Sciatic nerve (tissue), 2 donors: ENCODE data around the gene STARD3NL. TPM values are rescaled to one million over a fixed set of nuclear protein-coding genes. Genes with fewer than 3 reads are reported as not detected.
"Not testable (repeated sequence)": the region's sequence is repeated elsewhere in the genome, so short reads cannot be mapped to it uniquely, and the experiment has no call there.

Experiments
- ATAC-seq: fragments of 200-7000 bp; cut with Tn5 transposase; one replicate; pipeline ENCODE4 v1.9.1; 2020; ENCODE audit warnings: mild to moderate bottlenecking, moderate library complexity
- DNase-seq: peaks from one replicate; pipeline ENCODE4 v3.0.0-alpha.2; 2020; ENCODE audit warnings: low spot score
- intact Hi-C: fragments of 100-400 bp; cut with DNase I; formaldehyde crosslinking; loops from one replicate; pipeline ENCODE4 v1.14.2; 2022
- total RNA-seq: library from RNA; stranded (reverse); fragmentation: NEBNext Ultra II Directional; extraction: Animal tissue kit (Norgen Biotek cat#: 25700); gene quantifications from one replicate; pipeline ENCODE4 v1.2.1, GENCODE V29; 2021
- donor health status: DM: no; HTN: no; CAD: no.
- donor health status: DM: no; HTN: no; CAD: no.

STARD3NL gene
- total RNA-seq, 1 donor from 2014 or later, result 37.7 TPM

GRCh38 chr7:38248069-38248567 lies 70.1 kb downstream of the STARD3NL start:
- no peak for DNase-seq
- no peak for ATAC-seq
- intact Hi-C loops, result no loop called here

- ATAC-seq, DNase-seq, intact Hi-C loops: not testable (repeated sequence)
Measured at GRCh38 chr7:38249849-38250248, 71.8 kb downstream of the STARD3NL start.

GRCh38 chr7:38257350-38257677 lies 79.3 kb downstream of the STARD3NL start:
- intact Hi-C loops, result no loop called here
- DNase-seq (no peak), ATAC-seq (no peak)

GRCh38 chr7:38259157-38259556 lies 81.1 kb downstream of the STARD3NL start:
- intact Hi-C loops, ATAC-seq: not testable (repeated sequence)

GRCh38 chr7:38261601-38262000 lies 83.6 kb downstream of the STARD3NL start:
- intact Hi-C loops, ATAC-seq, DNase-seq: not testable (repeated sequence)

More at GRCh38 chr7:38259157-38259556, 81.1 kb downstream of the STARD3NL start:
- DNase-seq, result not testable (repeated sequence)

- intact Hi-C loops, ATAC-seq, DNase-seq: not testable (repeated sequence)
Measured at GRCh38 chr7:38262026-38262425, 84.0 kb downstream of the STARD3NL start.

- no peak for ATAC-seq
- no peak for DNase-seq
- intact Hi-C loops, result no loop called here
Measured at GRCh38 chr7:38262545-38262944, 84.5 kb downstream of the STARD3NL start.

GRCh38 chr7:38263274-38263673 lies 85.2 kb downstream of the STARD3NL start:
- ATAC-seq, intact Hi-C loops, DNase-seq: not testable (repeated sequence)

- ATAC-seq, intact Hi-C loops, DNase-seq: not testable (repeated sequence)
Measured at GRCh38 chr7:38264602-38265001, 86.6 kb downstream of the STARD3NL start.

- ATAC-seq, intact Hi-C loops, DNase-seq: not testable (repeated sequence)
Measured at GRCh38 chr7:38265958-38266357, 87.9 kb downstream of the STARD3NL start.

- intact Hi-C loops, ATAC-seq, DNase-seq: not testable (repeated sequence)
Measured at GRCh38 chr7:38269704-38270346, 91.8 kb downstream of the STARD3NL start.

GRCh38 chr7:38270405-38270804 lies 92.4 kb downstream of the STARD3NL start:
- intact Hi-C loops, DNase-seq, ATAC-seq: not testable (repeated sequence)

GRCh38 chr7:38273286-38273995 lies 95.4 kb downstream of the STARD3NL start, which contains the start of gene TARP:
TARP (minus strand) TSS chr7:38273636.
- intact Hi-C loops, result no loop called here
- ATAC-seq, result no peak

GRCh38 chr7:38274486-38274885 lies 96.4 kb downstream of the STARD3NL start:
- ATAC-seq (no peak), DNase-seq (no peak)
- intact Hi-C loops, result no loop called here

More at GRCh38 chr7:38273286-38273995, 95.4 kb downstream of the STARD3NL start, which contains the start of gene TARP:
- no peak for DNase-seq

- DNase-seq (no peak), ATAC-seq (no peak)
- intact Hi-C loops, result no loop called here
Measured at GRCh38 chr7:38274927-38275620, 97.0 kb downstream of the STARD3NL start.

- intact Hi-C loops, result no loop called here
- no peak for ATAC-seq
- no peak for DNase-seq
Measured at GRCh38 chr7:38276096-38276877, 98.2 kb downstream of the STARD3NL start.

GRCh38 chr7:38280000-38280399 lies 102.0 kb downstream of the STARD3NL start:
- intact Hi-C loops, result no loop called here
- ATAC-seq (no peak), DNase-seq (no peak)
